DOHH2 (cell line): Measurements from ENCODE around the gene PARS2.

Source experiments
- H3F3A ChIP-seq: fragments of 200-600 bp; sonication (generic), shearing (Covaris generic); 2 replicates; pipeline ENCODE4 v1.6.0; 2016; ENCODE audit warnings: antibody characterized with exemption, mild to moderate bottlenecking; ENCODE audit not compliant: control insufficient read depth, insufficient read depth
- H3K27ac ChIP-seq: fragments of 200-600 bp; sonication (generic); 2 replicates; pipeline ENCODE4 v1.5.1; 2014; ENCODE audit warnings: low read depth, mild to moderate bottlenecking, low read length, moderate library complexity
- H3K27me3 ChIP-seq: fragments of 200-600 bp; sonication (generic); 2 replicates; pipeline ENCODE4 v1.6.1; 2014; ENCODE audit warnings: mild to moderate bottlenecking, low read length, mixed read lengths; ENCODE audit not compliant: control insufficient read depth
- H3K36me3 ChIP-seq: fragments of 200-600 bp; sonication (generic); 2 replicates; pipeline ENCODE4 v1.6.1; 2014; ENCODE audit warnings: mild to moderate bottlenecking, low read length, moderate library complexity, mixed read lengths; ENCODE audit not compliant: control insufficient read depth
- H3K4me1 ChIP-seq: fragments of 200-600 bp; sonication (generic); 2 replicates; pipeline ENCODE4 v1.6.1; 2014; ENCODE audit warnings: mild to moderate bottlenecking, low read length, mixed read lengths; ENCODE audit not compliant: control insufficient read depth
- H3K4me2 ChIP-seq: fragments of 200-600 bp; sonication (generic); 2 replicates; pipeline ENCODE4 v1.6.0; 2014; ENCODE audit warnings: mild to moderate bottlenecking, low read length, moderate library complexity
- H3K4me3 ChIP-seq: fragments of 200-600 bp; sonication (generic); 2 replicates; pipeline ENCODE4 v1.5.1; 2014; ENCODE audit warnings: mild to moderate bottlenecking, low read length, mixed read lengths
- H3K79me2 ChIP-seq: fragments of 200-600 bp; sonication (generic); 2 replicates; pipeline ENCODE4 v1.6.1; 2014; ENCODE audit warnings: mild to moderate bottlenecking, low read length, mixed read lengths; ENCODE audit not compliant: control insufficient read depth
- H3K9me2 ChIP-seq: fragments of 200-600 bp; sonication (generic); replicated peaks from 2 replicates; pipeline ENCODE4 v1.6.1; 2014; ENCODE audit warnings: mild to moderate bottlenecking, low read length, mixed read lengths; ENCODE audit not compliant: control insufficient read depth
- H3K9me3 ChIP-seq: fragments of 200-600 bp; sonication (generic); 2 replicates; pipeline ENCODE4 v1.6.1; 2014; ENCODE audit warnings: antibody characterized with exemption, low read length, mixed read lengths; ENCODE audit not compliant: control insufficient read depth, insufficient read depth
- H4K20me1 ChIP-seq: fragments of 200-600 bp; sonication (generic); 2 replicates; pipeline ENCODE4 v1.6.0; 2014; ENCODE audit warnings: low read depth, mild to moderate bottlenecking, antibody characterized with exemption, low read length, moderate library complexity; ENCODE audit not compliant: control insufficient read depth, insufficient read depth
- EZH2phosphoT487 ChIP-seq: fragments of 200-600 bp; sonication (generic); IDR thresholded peaks from 2 replicates; pipeline ENCODE4 v1.6.1; 2017; ENCODE audit warnings: borderline replicate concordance, mild to moderate bottlenecking, antibody characterized with exemption, low read length, moderate library complexity, mixed read lengths
- TF ChIP-seq, protein P1 (sequence below): fragments of 200-600 bp; sonication (generic); IDR thresholded peaks from one replicate; pipeline ENCODE4 v1.5.1; 2014; ENCODE audit warnings: antibody characterized with exemption, mild to moderate bottlenecking, low read depth, low read length; ENCODE audit not compliant: poor library complexity, severe bottlenecking

Gene PARS2

DNA sequence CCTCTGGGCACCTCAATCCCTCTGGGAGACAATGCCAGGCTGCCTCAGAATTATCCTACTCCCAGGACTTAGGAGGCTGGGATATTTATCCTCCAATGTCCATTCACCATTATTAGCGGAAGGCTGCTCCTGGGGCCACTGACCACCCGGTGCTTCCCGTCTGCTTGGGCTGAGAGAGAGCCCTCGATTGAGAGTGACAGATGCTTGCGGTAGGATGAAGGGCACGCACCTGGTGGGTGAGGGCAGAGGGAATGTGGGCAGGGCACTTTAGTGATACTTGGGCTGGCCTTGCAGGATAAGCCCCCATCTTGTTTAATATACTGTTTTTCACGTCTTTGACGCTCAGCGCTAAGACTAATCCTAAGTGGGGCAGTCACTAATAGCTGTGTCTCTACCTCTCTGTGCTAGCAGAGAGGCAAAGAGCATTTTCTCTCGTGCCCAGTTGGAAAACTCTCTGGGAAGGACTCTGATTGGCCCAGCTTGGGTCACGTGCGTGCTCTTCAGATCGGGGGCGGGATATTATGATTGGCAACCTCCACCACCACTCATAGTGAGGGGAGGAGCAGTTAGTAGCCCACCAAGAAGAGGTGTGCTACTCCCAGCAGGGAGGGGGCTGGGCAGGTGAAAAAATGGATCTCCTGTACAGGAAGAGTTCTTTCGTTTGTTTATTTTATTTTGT, 10.6 kb upstream of the PARS2 start:
- H3F3A ChIP-seq, result no peaks in the 10 kb centered on the region
- no peaks in the 10 kb centered on the region for H3K79me2 ChIP-seq
- H3K4me1 ChIP-seq, result peaks cover 15% of the 10 kb centered on the region
- H4K20me1 ChIP-seq, result no peaks in the 10 kb centered on the region
- H3K9me3 ChIP-seq, result peaks cover 3% of the 10 kb centered on the region; the same call in 1 of the 2 replicates
- TF ChIP-seq, protein P1, sequence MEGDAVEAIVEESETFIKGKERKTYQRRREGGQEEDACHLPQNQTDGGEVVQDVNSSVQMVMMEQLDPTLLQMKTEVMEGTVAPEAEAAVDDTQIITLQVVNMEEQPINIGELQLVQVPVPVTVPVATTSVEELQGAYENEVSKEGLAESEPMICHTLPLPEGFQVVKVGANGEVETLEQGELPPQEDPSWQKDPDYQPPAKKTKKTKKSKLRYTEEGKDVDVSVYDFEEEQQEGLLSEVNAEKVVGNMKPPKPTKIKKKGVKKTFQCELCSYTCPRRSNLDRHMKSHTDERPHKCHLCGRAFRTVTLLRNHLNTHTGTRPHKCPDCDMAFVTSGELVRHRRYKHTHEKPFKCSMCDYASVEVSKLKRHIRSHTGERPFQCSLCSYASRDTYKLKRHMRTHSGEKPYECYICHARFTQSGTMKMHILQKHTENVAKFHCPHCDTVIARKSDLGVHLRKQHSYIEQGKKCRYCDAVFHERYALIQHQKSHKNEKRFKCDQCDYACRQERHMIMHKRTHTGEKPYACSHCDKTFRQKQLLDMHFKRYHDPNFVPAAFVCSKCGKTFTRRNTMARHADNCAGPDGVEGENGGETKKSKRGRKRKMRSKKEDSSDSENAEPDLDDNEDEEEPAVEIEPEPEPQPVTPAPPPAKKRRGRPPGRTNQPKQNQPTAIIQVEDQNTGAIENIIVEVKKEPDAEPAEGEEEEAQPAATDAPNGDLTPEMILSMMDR, result no peak
- TF ChIP-seq EZH2phosphoT487, result no peak
- no peaks in the 10 kb centered on the region for H3K27me3 ChIP-seq
- H3K4me2 ChIP-seq, result peak overlapping the region; percentile 15
- H3K36me3 ChIP-seq, result no peaks in the 10 kb centered on the region
- no peak overlapping the region for H3K27ac ChIP-seq
- H3K9me2 ChIP-seq, result no peaks in the 10 kb centered on the region
- H3K4me3 ChIP-seq, result peak overlapping the region; percentile 9

DNA sequence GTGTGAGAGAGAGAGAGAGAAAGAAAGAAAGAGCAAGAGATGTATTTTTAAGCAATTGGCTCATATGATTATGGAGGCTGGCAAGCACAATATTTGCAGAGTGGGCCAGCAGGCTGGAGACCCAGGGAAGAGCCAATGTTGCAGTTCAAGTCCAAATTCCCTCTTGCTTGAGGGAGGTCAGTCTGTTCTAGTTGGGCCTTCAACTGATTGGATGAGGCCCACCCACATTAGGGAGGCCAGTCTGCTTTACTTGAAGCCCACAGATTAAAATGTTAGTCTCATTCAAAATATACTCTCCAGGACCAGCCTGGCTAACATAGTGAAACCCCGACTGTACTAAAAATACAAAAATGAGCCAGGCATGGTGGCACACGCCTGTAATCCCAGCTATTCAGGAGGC, 8.6 kb upstream of the PARS2 start:
- H3K4me3 ChIP-seq, result no peak overlapping the region
- no peaks in the 10 kb centered on the region for H3F3A ChIP-seq
- no peak overlapping the region for H3K27ac ChIP-seq
- no peaks in the 10 kb centered on the region for H3K9me2 ChIP-seq
- no peaks in the 10 kb centered on the region for H4K20me1 ChIP-seq
- no peak overlapping the region for H3K4me2 ChIP-seq
- no peaks in the 10 kb centered on the region for H3K36me3 ChIP-seq
- H3K79me2 ChIP-seq, result no peaks in the 10 kb centered on the region
- H3K27me3 ChIP-seq, result no peaks in the 10 kb centered on the region
- peaks cover 3% of the 10 kb centered on the region; the same call in 1 of the 2 replicates for H3K9me3 ChIP-seq
- peaks cover 15% of the 10 kb centered on the region for H3K4me1 ChIP-seq
- TF ChIP-seq EZH2phosphoT487, result no peak
- TF ChIP-seq, protein P1, result no peak

DNA sequence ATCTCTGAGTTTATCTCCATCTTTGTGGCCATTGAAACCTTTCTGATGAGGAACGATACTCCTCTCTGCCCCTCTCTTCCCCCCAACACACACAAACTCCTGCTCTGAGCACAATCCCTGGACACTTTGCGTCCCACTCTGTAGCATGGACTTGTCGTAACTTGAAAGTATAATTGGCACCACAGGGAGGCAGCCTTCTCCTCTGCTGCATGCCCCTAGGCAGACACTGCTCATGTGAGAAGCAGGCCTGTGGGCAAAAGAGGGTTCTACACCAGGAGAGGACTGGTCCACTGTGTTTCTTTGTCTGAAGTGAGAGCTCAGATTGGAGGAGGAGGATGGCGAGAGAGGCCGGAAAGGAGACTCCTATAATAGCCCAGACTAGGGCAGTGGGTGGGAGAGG, 3.8 kb upstream of the PARS2 start:
- no peaks in the 10 kb centered on the region for H3K9me3 ChIP-seq
- no peaks in the 10 kb centered on the region for H3F3A ChIP-seq
- peaks cover 12% of the 10 kb centered on the region for H3K79me2 ChIP-seq
- H3K4me3 ChIP-seq, result no peak overlapping the region
- H3K36me3 ChIP-seq, result no peaks in the 10 kb centered on the region; the same call in 1 of the 2 replicates
- H4K20me1 ChIP-seq, result no peaks in the 10 kb centered on the region
- H3K9me2 ChIP-seq, result no peaks in the 10 kb centered on the region
- H3K4me1 ChIP-seq, result peaks cover 22% of the 10 kb centered on the region
- H3K27ac ChIP-seq, result no peak overlapping the region
- no peaks in the 10 kb centered on the region for H3K27me3 ChIP-seq
- no peak overlapping the region for H3K4me2 ChIP-seq
- no peak for TF ChIP-seq EZH2phosphoT487
- TF ChIP-seq, protein P1, result peak; percentile 28
